NB4 (cell line): ENCODE results near the gene CCDC61.
A peak's percentile ranks its signal among the peaks of the same experiment; 100 is the strongest.

Experiments used
- DNase-seq: peaks from one replicate; pipeline ENCODE4 v3.0.0; 2010; ENCODE audit warnings: low read depth
- H3K4me3 ChIP-seq: one replicate; pipeline ENCODE4 v1.5.1; 2011; ENCODE audit warnings: mild to moderate bottlenecking, low read depth, low read length, moderate library complexity
- CTCF ChIP-seq: IDR thresholded peaks from one replicate; pipeline ENCODE4 v1.5.1; 2012; ENCODE audit warnings: low read depth, low read length
- MAX ChIP-seq: IDR thresholded peaks from 2 replicates; pipeline ENCODE4 v1.6.1; 2011; ENCODE audit warnings: low read depth, low read length
- MYC ChIP-seq: IDR thresholded peaks from 2 replicates; pipeline ENCODE4 v1.6.1; 2011; ENCODE audit warnings: low read depth, low read length
- POLR2A ChIP-seq: IDR thresholded peaks from 2 replicates; pipeline ENCODE4 v1.6.1; 2011; ENCODE audit warnings: mild to moderate bottlenecking; ENCODE audit not compliant: insufficient read length; ENCODE audit errors: extremely low read depth

The CCDC61 gene

GRCh38 chr19:46042252-46042883 lies 47.1 kb downstream of the CCDC61 start:
- no peak for DNase-seq
- TF ChIP-seq POLR2A: no peak
- no peak for TF ChIP-seq MYC
- no peak overlapping the region for H3K4me3 ChIP-seq

GRCh38 chr19:46043519-46043918 lies 48.3 kb downstream of the CCDC61 start:
- no peak overlapping the region for H3K4me3 ChIP-seq
- DNase-seq: no peak
- TF ChIP-seq CTCF (no peak), MYC (no peak), POLR2A (no peak), MAX (no peak)

DNA sequence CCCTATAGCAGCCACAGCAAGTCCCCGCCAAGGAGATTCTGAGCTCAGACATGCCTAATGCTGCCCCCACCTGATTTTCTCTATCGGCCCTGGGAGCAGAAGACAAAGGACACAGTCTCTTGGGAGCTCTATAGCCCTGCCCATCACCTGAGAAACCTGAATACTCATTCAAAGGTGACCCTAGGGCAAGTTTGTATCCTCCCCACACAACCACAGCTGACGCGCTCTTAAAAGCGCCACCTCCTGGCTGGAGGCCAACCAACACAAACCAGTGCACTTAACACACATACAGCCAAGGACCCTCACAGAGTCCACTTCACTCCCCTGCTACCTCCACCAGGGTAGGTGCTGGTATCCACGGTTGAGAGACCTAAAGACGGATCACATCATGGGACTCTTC lies 54.3 kb downstream of the CCDC61 start:
- H3K4me3 ChIP-seq: no peak overlapping the region
- peak; percentile 69 for TF ChIP-seq CTCF
- no peak for TF ChIP-seq MAX
- no peak for DNase-seq

GRCh38 chr19:46052896-46053295 lies 57.6 kb downstream of the CCDC61 start:
- TF ChIP-seq POLR2A (no peak), MAX (no peak), MYC (no peak), CTCF (no peak)
- DNase-seq: no peak

GRCh38 chr19:46056536-46056935 lies 61.3 kb downstream of the CCDC61 start:
- H3K4me3 ChIP-seq: no peak overlapping the region
- TF ChIP-seq MAX (no peak), MYC (no peak), CTCF (no peak), POLR2A (no peak)
- no peak for DNase-seq

More at GRCh38 chr19:46052896-46053295, 57.6 kb downstream of the CCDC61 start:
- H3K4me3 ChIP-seq: no peak overlapping the region

DNA sequence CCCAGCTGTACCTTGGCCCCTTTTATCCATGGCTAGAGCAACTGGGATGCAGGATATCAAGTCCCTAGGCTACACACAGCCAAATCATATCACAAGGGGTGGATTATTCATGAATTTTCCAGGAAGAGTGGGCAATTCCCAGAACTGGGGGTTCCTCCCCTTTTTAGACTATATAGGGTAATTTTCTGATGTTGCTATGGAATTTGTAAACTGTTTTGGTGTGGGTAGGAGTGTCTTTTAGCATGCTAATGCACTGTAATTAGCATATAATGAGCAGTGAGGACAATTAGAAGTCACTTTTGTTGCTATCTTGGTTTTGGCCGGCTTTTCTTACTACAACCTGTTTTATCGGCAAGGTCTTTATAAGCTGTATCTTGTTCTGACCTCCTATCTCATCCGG lies 63.5 kb downstream of the CCDC61 start:
- TF ChIP-seq CTCF (no peak), MYC (no peak), POLR2A (no peak), MAX (no peak)
- H3K4me3 ChIP-seq: no peak overlapping the region
- no peak for DNase-seq
